Activated naive CD8-positive, alpha-beta T cell (primary cell): Measurements from ENCODE around the gene FAM236A.
"Not testable (repeated sequence)": the region's sequence is repeated elsewhere in the genome, so short reads cannot be mapped to it uniquely, and the experiment has no call there.

ENCODE experiments used
- H3K27ac Mint-ChIP-seq: one replicate; pipeline ENCODE4 v1.8.0; 2021; ENCODE audit warnings: mixed read lengths
- H3K27me3 Mint-ChIP-seq: one replicate; pipeline ENCODE4 v1.8.0; 2021; ENCODE audit warnings: mixed read lengths
- H3K36me3 Mint-ChIP-seq: one replicate; pipeline ENCODE4 v1.8.0; 2021; ENCODE audit warnings: mixed read lengths
- H3K4me1 Mint-ChIP-seq: one replicate; pipeline ENCODE4 v1.8.0; 2021; ENCODE audit warnings: low read depth, mixed read lengths
- H3K4me3 Mint-ChIP-seq: one replicate; pipeline ENCODE4 v1.8.0; 2021; ENCODE audit warnings: mild to moderate bottlenecking, mixed read lengths
- H3K9me3 Mint-ChIP-seq: one replicate; pipeline ENCODE4 v1.8.0; 2021; ENCODE audit warnings: low read depth, mixed read lengths

Gene FAM236A

GRCh38 chrX:72937906-72938305 lies at the start of gene FAM236A:
FAM236A (plus strand) TSS chrX:72938206; CDS start chrX:72938263, 57 bp downstream.
- not testable (repeated sequence) for H3K27me3 Mint-ChIP-seq, H3K4me1 Mint-ChIP-seq, H3K4me3 Mint-ChIP-seq, H3K9me3 Mint-ChIP-seq, H3K27ac Mint-ChIP-seq, H3K36me3 Mint-ChIP-seq

- H3K36me3 Mint-ChIP-seq, H3K9me3 Mint-ChIP-seq, H3K27me3 Mint-ChIP-seq, H3K4me3 Mint-ChIP-seq, H3K4me1 Mint-ChIP-seq, H3K27ac Mint-ChIP-seq: not testable (repeated sequence)
Measured at GRCh38 chrX:72889740-72890139, 48.3 kb upstream of the FAM236A start.

- not testable (repeated sequence) for H3K27ac Mint-ChIP-seq, H3K4me3 Mint-ChIP-seq, H3K4me1 Mint-ChIP-seq, H3K9me3 Mint-ChIP-seq, H3K36me3 Mint-ChIP-seq, H3K27me3 Mint-ChIP-seq
Measured at GRCh38 chrX:72912315-72912714, 25.7 kb upstream of the FAM236A start, which contains the start of gene FAM236C. FAM236C (plus strand) TSS chrX:72912615; CDS start chrX:72912715, 100 bp downstream.

GRCh38 chrX:72916096-72916495 lies 21.9 kb upstream of the FAM236A start:
- H3K4me1 Mint-ChIP-seq, H3K27me3 Mint-ChIP-seq, H3K27ac Mint-ChIP-seq, H3K4me3 Mint-ChIP-seq, H3K9me3 Mint-ChIP-seq, H3K36me3 Mint-ChIP-seq: not testable (repeated sequence)

GRCh38 chrX:72932283-72932682 lies 5.7 kb upstream of the FAM236A start:
- not testable (repeated sequence) for H3K27ac Mint-ChIP-seq, H3K36me3 Mint-ChIP-seq, H3K27me3 Mint-ChIP-seq, H3K4me3 Mint-ChIP-seq, H3K4me1 Mint-ChIP-seq, H3K9me3 Mint-ChIP-seq

DNA sequence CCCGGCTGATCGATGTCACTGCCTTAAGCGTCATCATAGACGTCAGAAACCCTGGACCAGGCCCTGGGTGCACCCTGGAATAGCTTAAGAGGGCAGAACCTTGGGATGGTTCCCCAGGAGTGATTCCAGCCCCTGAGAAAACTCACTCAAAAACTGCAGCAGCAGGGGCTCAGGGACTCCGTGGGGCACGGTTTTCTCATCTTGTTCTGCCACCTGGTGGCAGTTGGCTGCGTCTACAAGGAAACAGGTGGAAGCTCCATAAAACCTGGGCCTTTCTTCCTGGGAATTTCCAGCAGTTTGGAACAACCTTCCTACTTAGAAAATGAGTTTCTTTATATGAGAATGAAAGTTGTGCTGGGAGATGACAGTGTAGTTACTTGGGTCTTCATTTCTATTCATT lies 1.6 kb upstream of the FAM236A start:
- not testable (repeated sequence) for H3K27ac Mint-ChIP-seq, H3K27me3 Mint-ChIP-seq, H3K4me3 Mint-ChIP-seq, H3K36me3 Mint-ChIP-seq, H3K4me1 Mint-ChIP-seq, H3K9me3 Mint-ChIP-seq

DNA sequence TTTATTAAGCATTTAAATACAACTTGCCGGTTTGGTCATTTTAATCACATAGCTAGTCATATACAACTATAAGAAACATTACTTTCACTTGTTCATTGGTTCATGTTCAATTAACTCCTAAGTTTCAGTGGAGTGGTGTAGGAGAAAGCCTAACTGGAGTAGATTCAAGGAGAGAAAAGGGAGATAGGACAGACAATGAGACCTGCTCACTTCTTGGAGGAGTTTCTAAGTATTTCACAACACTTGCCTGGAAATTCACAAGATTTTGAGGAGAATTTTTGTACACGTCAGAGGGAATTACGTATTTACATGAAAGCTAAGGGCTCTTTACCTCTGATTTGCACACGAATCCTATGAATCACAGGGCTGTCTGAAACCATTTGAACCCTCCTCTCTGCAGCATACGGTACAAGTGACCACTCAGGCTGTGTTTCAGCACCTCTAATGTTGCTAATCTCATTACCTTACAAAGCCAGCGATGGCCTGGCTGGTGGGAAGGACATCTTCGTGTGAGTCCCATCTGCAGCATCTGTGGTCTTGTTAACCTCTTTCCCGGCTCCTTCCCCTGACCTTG lies 1.0 kb upstream of the FAM236A start:
- H3K27ac Mint-ChIP-seq, H3K27me3 Mint-ChIP-seq, H3K9me3 Mint-ChIP-seq, H3K4me1 Mint-ChIP-seq, H3K36me3 Mint-ChIP-seq, H3K4me3 Mint-ChIP-seq: not testable (repeated sequence)

DNA sequence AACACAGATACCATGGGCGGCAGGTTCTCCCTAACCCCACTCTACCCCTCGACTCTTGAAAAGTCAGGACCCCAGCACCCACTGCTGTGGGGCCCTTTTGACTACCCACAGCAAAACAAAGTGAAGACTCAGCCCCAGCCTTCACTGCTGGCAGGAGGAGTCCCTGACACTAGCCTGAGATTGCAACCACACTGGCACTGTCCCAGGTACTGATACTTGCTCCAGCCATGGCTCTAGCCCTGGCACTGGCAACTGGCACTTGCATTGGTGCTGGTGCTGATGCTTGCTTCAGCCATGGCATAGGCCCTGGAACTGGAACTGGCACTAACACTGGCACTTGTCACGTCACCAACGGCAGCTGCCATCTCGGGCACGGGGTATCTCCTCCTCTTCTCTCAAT lies 4.3 kb downstream of the FAM236A start:
- not testable (repeated sequence) for H3K4me1 Mint-ChIP-seq, H3K9me3 Mint-ChIP-seq, H3K27me3 Mint-ChIP-seq, H3K36me3 Mint-ChIP-seq, H3K4me3 Mint-ChIP-seq, H3K27ac Mint-ChIP-seq

GRCh38 chrX:72943035-72943818 lies 5.2 kb downstream of the FAM236A start:
- not testable (repeated sequence) for H3K9me3 Mint-ChIP-seq, H3K27me3 Mint-ChIP-seq, H3K4me1 Mint-ChIP-seq, H3K36me3 Mint-ChIP-seq, H3K4me3 Mint-ChIP-seq, H3K27ac Mint-ChIP-seq

DNA sequence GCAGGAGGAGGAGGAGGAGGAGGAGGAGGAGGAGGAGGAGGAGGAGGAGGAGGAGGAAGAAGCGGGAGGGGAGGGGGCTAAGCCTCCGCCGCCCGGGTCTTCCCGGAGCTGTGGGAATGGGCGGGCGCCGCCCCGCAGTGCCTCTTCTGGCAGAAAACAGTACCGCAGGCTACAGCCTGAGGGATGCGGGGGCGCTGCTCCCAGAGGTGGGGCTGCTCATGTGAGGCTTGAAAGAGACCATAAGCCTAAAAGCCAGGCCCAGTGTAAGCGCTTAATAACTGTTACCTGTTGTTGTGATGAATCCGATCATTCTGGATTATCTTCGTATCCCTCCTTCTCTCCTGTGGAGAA lies 5.8 kb downstream of the FAM236A start, which contains the start of gene DMRTC1:
DMRTC1 (minus strand) TSS at position 19 of the 351 bp plus-strand sequence. CDS start 68,143 bp downstream, outside the sequence.
- not testable (repeated sequence) for H3K9me3 Mint-ChIP-seq, H3K27ac Mint-ChIP-seq, H3K27me3 Mint-ChIP-seq, H3K4me1 Mint-ChIP-seq, H3K36me3 Mint-ChIP-seq, H3K4me3 Mint-ChIP-seq

DNA sequence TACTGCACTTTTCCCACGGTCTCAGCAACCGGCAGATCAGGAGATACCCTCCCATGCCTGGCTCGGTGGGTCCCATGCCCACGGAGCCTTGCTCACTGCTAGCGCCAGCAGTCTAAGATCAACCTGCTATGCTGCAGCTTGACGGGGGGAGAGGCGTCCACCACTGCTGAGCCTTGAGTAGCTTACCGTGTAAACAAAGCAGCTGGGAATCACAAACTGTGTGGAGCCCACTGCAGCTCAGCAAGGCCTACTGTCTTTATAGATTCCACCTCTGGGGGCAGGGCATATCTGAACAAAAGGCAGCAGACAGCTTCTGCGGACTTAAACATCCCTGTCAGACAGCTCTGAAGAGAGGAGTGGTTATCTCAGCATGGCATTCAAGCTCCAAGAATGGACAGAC lies 22.0 kb downstream of the FAM236A start:
- H3K9me3 Mint-ChIP-seq, H3K36me3 Mint-ChIP-seq, H3K4me1 Mint-ChIP-seq, H3K27ac Mint-ChIP-seq, H3K4me3 Mint-ChIP-seq, H3K27me3 Mint-ChIP-seq: not testable (repeated sequence)

- H3K36me3 Mint-ChIP-seq, H3K27me3 Mint-ChIP-seq, H3K4me3 Mint-ChIP-seq, H3K4me1 Mint-ChIP-seq, H3K27ac Mint-ChIP-seq, H3K9me3 Mint-ChIP-seq: not testable (repeated sequence)
Measured at GRCh38 chrX:72971859-72972258, 33.9 kb downstream of the FAM236A start.

- not testable (repeated sequence) for H3K36me3 Mint-ChIP-seq, H3K9me3 Mint-ChIP-seq, H3K27ac Mint-ChIP-seq, H3K27me3 Mint-ChIP-seq, H3K4me3 Mint-ChIP-seq, H3K4me1 Mint-ChIP-seq
Measured at GRCh38 chrX:72974885-72975284, 36.9 kb downstream of the FAM236A start.

- not testable (repeated sequence) for H3K27me3 Mint-ChIP-seq, H3K36me3 Mint-ChIP-seq, H3K4me1 Mint-ChIP-seq, H3K4me3 Mint-ChIP-seq, H3K9me3 Mint-ChIP-seq, H3K27ac Mint-ChIP-seq
Measured at GRCh38 chrX:72980894-72981469, 43.0 kb downstream of the FAM236A start.
